Kidney epithelial cell (primary cell): ENCODE results near the gene LSM8. TPM values are rescaled to one million over a fixed set of nuclear protein-coding genes. Genes with fewer than 3 reads are reported as not detected.

Experiments
- DNase-seq: peaks from one replicate; pipeline ENCODE4 v3.0.0-alpha.2; 2010; ENCODE audit warnings: low read depth
- H3K27me3 ChIP-seq: 2 replicates; pipeline ENCODE4 v1.6.0; 2011; ENCODE audit warnings: low read length; ENCODE audit not compliant: control insufficient read depth, insufficient read depth
- H3K36me3 ChIP-seq: 2 replicates; pipeline ENCODE4 v1.5.1; 2011; ENCODE audit warnings: low read length; ENCODE audit not compliant: control insufficient read depth, insufficient read depth
- H3K4me3 ChIP-seq: 2 replicates; pipeline ENCODE4 v1.5.1; 2011; ENCODE audit warnings: low read depth, mild to moderate bottlenecking, control low read depth, low read length
- CTCF ChIP-seq: IDR thresholded peaks from 2 replicates; pipeline ENCODE4 v1.5.1; 2011; ENCODE audit warnings: mild to moderate bottlenecking, moderate library complexity, low read length, control low read depth, inconsistent platforms; ENCODE audit not compliant: insufficient read depth, poor library complexity, severe bottlenecking
- total RNA-seq: library from RNA; depleted of rRNA; stranded (reverse); fragments of >200 nt; gene quantifications from 2 replicates; pipeline ENCODE4 v1.2.3, GENCODE V29; 2015

LSM8 gene
- total RNA-seq, 1 donor from 2014 or later, result 50.9 TPM

DNA sequence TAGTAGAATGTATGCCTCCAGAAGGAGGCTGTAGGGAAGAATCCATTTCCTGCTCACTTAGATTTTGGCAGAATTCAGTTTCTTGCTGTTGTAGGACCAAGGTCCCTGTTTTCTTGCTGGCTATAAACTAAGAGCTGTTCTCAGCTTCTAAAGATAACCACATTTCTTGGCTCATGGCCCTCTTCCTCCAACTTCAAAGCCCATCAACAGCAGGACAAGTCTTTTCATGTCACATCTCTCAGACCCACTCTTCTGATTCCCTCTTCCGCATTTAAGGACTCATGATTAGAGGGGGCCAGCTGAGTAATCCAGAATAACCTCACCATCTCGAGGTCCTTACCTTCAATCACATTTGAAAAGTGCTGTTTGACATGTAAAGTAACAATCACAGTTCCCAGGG, 8.2 kb upstream of the LSM8 start:
- H3K27me3 ChIP-seq, result no peaks in the 10 kb centered on the region
- no peak for DNase-seq
- no peaks in the 10 kb centered on the region for H3K36me3 ChIP-seq
- no peak overlapping the region for H3K4me3 ChIP-seq
- no peak for TF ChIP-seq CTCF

- no peak for DNase-seq
- no peak overlapping the region for H3K4me3 ChIP-seq
- no peak for TF ChIP-seq CTCF
- H3K27me3 ChIP-seq, result no peaks in the 10 kb centered on the region
- H3K36me3 ChIP-seq, result no peaks in the 10 kb centered on the region
Observed at GRCh38 chr7:118179191-118179590, 4.8 kb upstream of the LSM8 start.

DNA sequence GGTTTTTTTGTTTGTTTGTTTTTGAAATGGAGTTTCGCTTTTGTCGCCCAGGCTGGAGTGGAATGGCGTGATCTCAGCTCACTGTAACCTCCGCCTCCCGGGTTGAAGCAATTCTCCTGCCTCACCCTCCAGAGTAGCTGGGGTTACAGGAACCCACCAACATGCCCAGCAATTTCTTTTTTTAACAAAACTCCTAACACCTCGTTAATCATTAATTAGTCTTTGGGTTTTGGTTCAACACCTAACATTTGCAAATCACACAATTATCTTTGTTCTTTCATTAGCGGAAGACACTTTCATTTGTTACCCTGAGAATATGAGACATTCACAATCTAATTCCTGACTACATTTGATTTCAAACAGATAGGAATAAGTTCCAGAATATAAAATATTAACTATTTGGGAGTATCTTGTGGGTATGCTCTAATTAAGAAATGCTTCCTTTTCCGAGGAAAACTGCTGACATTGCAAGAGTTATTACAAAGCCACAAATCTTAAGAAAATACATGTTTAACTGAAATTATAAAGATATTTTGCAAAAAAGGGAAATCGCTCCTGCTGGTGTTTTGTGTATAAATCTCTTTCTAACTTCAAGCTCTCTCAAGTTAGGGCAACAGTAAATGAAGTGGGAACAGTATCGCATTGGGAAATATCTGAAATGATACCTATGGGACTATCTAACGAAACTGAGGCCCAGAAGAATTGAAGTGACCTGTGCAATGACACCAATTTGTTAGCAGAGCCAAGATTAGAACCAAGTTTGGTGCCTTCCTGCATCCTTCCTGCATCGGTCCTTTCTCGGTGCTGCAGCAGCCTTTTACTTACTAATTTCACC, 1.2 kb upstream of the LSM8 start:
- no peak for TF ChIP-seq CTCF
- H3K36me3 ChIP-seq, result no peaks in the 10 kb centered on the region
- no peak for DNase-seq
- H3K4me3 ChIP-seq, result peak overlapping the region; percentile 70
- H3K27me3 ChIP-seq, result no peaks in the 10 kb centered on the region

- Histone ChIP-seq H3K27me3 (no peaks in the 10 kb centered on the region), H3K36me3 (no peaks in the 10 kb centered on the region), H3K4me3 (peak overlapping the region; percentile 70)
- no peak for TF ChIP-seq CTCF
- DNase-seq, result no peak
Observed at GRCh38 chr7:118183428-118183785, 557 bp upstream of the LSM8 start.

GRCh38 chr7:118184565-118184940, 589 bp downstream of the LSM8 start:
- DNase-seq, result no peak
- no peaks in the 10 kb centered on the region for H3K36me3 ChIP-seq
- H3K4me3 ChIP-seq, result peak overlapping the region; percentile 70
- H3K27me3 ChIP-seq, result no peaks in the 10 kb centered on the region
- TF ChIP-seq CTCF, result no peak
